ENCODE results near the gene SPDYE4. TPM values are rescaled to one million over a fixed set of nuclear protein-coding genes. Genes with fewer than 3 reads are reported as not detected.
A peak's percentile ranks its signal among the peaks of the same experiment; 100 is the strongest.

The SPDYE4 gene
- total RNA-seq, 1 donor from 2014 or later: not detected

DNA sequence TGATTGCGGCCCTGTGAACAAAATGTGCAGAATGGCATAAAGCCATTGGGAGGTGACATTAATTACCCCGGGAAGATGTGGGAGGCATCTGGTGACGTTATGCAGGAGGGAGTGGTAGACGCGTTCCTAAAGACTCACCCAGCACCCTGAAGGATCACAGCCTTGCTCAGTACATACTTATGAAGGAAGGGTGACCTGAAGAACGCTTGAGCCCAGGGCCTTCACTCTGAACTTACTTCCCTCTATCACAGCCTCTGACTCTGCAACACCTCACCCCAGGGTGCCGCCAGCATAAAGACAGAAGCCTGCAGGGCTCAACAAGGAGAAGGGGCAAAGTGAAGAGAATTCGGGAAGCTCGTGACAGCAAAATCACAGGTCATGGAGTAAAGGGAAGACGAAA lies 31.4 kb upstream of the SPDYE4 start:
- no peak for ATAC-seq
- no peak for DNase-seq
- intact Hi-C loops (cut with micrococcal nuclease): loop anchor here (10.0 kb wide), 1 partner anchor 375 kb away; no protein-coding TSS in a partner anchor

DNA sequence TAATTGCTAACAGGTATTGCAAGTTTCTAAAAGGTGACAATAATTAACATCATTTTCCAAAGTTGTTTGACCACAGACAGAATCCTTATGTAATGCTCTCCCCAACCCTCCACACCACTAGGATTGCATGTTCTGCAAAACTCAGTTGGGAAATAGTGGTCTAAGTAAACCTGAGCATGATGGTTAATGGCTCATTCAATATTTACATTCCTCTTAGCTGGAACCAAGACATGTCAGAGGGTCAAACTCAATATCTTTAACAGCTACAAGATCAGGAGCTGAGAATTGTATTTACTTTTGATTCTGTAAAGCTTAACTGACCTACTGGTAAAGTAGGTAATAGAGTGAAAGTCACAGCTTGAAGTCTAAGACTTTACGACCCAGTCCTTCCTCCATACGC lies 30.7 kb upstream of the SPDYE4 start:
- intact Hi-C loops (cut with micrococcal nuclease): loop anchor here (10.0 kb wide), 1 partner anchor 374 kb away; no protein-coding TSS in a partner anchor
- ATAC-seq (no peak), DNase-seq (no peak)

DNA sequence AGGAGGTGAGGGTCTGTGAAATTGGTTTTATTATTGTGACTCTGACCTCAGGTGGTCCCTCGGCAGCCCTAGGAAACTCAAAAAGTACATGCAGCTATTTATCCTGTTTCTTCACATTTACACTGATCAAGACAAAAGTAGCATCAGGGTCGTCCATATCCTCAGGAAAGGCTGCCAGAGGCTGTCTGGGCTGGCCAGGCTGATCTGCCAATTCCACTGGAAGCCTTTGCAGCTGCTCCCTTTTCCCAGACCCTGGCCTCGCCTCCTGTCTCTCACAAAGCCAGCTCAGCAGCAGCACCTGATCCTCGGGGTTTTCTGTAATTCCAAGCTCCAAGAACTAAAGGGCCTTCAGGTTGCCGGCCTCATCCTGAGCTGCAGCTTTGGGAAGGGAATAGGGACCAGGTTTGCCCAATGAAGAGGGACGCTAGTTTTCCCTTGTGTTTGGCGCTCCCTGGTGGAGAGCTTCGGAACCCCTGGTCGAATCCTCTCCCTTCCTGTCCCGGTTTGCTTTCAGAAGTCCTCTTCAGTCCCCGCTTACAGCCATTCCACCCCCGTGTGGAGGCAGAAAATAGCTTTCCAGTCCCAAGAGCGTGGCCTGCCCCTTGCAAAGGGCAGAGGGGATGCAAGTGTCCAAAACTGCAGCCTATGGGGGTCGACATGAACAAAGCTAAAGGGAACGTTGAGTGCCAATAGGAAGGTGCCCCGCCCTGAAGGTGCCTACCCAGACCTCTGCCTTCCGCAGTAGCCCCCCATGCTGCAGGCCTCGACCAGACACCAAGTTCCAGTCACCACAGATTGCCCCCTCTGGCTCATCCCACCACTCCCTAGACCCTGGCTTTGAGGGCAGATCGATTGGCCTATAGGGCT lies 27.4 kb upstream of the SPDYE4 start:
- intact Hi-C loops (cut with micrococcal nuclease): loop anchor here (10.0 kb wide), 1 partner anchor 371 kb away; no protein-coding TSS in a partner anchor
- peak; percentile 83 for DNase-seq
- peak; percentile 90 for ATAC-seq

DNA sequence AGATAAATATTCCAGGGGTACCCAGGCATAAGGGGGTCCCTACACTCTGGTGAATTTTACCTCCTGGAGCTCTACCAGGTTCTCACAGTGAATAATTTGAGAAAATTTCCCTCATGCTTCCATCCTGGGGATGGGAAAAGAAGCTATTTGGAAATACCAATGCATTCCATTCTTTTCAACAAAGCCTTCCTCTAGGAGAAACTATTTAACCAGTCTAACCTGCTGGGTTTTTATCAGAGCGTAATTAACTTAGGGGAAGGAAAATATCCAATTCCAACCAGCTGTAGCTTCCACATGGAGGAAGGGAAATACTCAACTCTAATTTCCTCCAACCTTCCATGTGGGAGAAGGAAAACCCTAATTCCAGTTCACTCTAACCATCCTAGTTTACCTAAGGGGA lies 23.8 kb upstream of the SPDYE4 start:
- ATAC-seq (no peak), DNase-seq (no peak)
- intact Hi-C loops (cut with micrococcal nuclease): loop anchor here (10.0 kb wide), 1 partner anchor 367 kb away; no protein-coding TSS in a partner anchor

DNA sequence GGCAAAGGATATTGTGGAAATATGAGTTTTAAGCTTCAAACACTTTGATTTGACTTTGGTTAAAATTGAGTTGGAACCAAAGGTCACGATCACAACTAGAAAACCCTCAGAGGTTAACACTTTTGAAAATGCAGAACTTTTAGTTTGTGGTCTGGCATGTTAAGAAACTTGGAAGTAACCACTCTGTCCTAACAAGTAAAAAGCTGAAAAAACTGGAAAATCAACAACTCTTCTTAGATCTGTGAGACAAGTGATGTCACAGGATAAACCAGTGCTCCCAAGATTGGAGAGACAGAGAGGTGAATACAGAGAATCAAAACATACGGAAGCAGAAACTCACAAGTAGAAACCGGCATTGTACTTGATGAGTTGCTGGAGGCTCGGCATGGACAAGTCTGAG lies 23.4 kb upstream of the SPDYE4 start:
- intact Hi-C loops (cut with micrococcal nuclease): loop anchor here (10.0 kb wide), 1 partner anchor 367 kb away; no protein-coding TSS in a partner anchor
- no peak for ATAC-seq
- no peak for DNase-seq

DNA sequence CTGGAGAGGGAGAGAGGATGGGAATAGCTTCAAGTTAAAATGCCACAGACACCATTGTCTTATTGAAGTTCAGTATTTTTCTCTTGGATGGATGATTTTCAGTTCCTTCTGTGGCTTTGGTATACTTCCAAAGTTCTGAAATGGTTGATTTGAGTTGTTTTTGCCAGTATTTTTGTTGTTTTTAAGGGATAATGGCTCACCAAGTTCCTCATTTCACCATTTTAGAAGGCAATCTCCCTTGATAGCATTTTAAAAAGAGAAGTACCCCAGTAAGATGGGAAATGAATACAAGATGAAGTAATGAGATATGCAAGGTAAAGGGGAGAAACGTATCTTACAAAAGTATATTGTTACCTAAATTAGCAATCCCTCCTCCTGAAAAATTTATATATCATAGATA lies 18.5 kb upstream of the SPDYE4 start:
- DNase-seq (no peak), ATAC-seq (no peak)
- intact Hi-C loops (cut with micrococcal nuclease): no loop called here

DNA sequence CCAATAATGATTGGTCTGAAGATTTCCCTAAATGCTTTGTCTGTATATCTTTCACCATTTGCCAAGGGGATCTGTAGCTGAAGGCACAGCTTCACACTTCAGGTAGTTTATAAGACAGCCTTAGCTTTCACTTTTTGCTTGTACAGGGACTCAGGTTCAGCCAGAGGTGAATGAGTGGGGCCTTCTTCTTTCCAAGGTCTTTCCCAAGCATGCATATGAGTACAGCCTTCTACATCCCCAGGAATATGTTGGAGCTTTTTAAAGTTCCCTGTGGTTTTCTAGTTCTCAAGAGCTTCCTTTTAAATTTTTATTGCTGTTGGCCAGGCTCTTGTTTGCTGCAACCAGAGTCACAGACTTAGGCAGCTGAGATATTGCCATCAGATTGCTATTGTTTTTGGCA lies 17.9 kb upstream of the SPDYE4 start:
- no peak for ATAC-seq
- intact Hi-C loops (cut with micrococcal nuclease): no loop called here
- DNase-seq: no peak

DNA sequence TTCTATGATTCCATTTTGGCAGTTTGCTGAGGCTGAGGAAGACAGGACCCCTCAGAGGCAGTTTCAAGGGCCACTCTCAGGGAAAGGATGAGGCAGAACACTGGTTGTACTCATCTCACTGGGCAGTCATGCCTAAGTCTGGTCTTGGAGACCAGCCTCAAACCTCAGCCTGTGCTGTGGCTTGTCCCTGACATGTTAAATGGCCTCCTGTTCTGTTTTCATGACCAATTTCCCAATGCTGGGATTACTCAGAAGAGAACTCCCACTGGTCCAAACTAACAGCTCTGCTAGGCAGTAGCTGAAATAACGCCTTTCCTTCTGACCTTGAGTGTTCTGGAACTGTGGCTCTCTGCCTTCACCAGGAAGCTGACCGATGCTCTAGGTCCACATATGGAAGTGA lies 8.4 kb upstream of the SPDYE4 start:
- DNase-seq (no peak), ATAC-seq (no peak)
- intact Hi-C loops (cut with micrococcal nuclease): no loop called here

DNA sequence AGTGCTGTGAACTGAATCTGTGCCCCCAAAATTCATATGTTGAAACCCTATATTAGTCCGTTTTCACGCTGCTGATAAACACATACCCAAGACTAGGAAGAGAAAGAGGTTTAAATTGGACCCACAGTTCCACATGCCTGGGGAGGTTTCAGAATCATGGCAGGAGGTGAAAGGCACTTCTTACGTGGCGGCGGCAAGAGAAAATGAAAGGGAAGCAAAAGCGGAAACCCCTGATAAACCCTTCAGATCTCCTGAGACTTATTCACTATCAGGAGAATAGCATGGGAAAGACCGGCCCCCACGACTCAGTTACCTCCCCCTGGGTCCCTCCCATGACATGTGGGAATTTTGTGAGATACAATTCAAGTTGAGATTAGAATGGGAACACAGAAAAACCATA lies 3.7 kb upstream of the SPDYE4 start:
- intact Hi-C loops (cut with micrococcal nuclease): no loop called here
- ATAC-seq (no peak), DNase-seq (no peak)

DNA sequence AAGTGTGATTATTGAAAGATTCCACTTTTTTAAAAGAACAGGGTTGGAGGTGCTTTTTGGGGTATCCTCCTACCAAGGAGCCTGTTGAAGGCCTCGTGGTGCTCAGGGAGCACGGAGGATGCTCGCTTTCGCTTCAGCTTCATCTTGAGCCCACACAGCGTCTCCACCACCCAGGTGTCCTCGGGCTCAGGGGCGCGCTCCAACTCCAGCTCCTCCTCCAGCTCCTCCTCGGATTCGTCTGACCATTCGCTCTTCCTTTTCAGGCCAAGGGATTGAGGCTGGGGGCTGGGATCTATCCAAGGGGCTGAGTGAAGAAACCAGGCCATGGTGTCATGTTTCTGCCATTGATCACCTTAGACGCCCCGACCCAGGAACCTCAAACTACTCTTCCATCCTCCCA lies 1.2 kb downstream of the SPDYE4 start:
- DNase-seq (no peak), ATAC-seq (no peak)
- intact Hi-C loops (cut with micrococcal nuclease): no loop called here

DNA sequence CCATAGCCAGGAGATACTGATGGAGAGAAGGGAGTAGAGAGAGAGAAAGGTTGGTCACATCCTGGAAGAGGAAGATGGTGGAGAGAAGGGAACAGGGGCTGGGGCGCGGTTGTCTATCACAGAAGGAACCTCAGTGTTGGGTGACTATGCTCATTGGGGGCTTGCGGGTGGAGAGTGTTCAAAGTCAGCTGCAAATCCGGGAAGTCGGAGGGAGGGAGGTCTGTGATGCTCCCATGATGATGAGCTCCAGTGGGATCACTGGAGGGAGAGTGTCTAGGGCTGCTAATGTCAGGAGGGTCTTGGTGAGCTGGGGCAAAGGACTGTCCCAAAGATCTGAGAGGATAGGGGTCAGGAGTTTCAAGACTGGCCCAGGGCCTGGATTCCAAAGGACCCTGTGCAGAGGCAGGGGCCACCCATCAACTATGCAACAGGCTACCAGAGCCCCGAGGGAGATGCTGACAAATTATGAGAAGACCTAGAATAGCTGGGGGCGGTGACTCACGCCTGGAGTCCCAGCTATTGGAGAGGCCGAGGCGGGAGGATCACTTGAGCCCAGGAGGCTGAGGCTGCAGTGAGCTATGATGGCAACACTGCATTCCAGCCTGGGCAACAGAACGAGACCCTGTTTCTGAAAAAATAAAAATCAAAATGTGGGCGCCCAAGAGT lies 2.6 kb downstream of the SPDYE4 start:
- no peak for DNase-seq
- ATAC-seq: no peak
- intact Hi-C loops (cut with micrococcal nuclease): no loop called here

DNA sequence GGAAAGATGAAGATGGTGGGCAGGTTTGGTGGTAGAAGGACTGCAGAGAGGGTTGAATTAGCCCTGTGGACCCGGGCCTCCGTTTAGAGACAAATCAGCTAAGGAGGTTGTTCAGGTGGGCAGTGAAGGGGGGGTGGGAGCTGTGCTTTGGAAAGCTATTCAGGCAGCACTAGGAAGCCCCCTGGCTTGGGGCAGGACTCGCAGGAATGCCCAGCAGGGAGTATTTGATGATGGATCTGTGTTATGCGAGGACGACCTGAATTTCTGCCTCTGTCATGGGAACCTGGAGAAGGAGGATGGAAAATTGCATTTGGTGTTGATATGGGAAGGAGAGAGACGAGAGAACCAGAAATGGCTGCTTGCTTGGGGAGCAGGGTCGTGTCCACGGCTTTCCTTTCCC lies 3.5 kb downstream of the SPDYE4 start:
- intact Hi-C loops (cut with micrococcal nuclease): no loop called here
- DNase-seq: no peak

DNA sequence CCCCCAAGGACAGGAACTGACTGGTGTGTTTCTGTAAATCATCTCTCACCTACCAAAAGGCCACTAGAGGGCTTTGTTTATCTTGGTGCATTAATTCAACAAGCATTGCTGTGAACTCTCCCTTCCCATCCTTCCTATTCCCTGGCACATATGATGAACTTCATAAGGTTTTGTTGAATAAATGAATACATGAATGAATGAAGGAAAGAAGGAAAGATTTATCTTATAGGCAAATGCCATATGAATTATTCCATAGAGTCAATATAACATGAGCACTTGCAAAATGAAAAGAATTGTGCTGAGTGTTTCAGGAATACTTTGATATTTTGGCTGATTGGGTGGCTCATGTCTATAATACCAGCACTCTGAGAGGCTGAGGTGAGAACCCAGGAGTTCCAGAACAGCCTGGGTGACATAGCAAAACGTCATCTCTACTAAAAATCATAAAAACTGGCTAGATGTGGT lies 4.3 kb downstream of the SPDYE4 start:
- intact Hi-C loops (cut with micrococcal nuclease): no loop called here
- ATAC-seq (no peak), DNase-seq (no peak)

More for the DNA sequence above, 3.5 kb downstream of the SPDYE4 start:
- no peak for ATAC-seq

DNA sequence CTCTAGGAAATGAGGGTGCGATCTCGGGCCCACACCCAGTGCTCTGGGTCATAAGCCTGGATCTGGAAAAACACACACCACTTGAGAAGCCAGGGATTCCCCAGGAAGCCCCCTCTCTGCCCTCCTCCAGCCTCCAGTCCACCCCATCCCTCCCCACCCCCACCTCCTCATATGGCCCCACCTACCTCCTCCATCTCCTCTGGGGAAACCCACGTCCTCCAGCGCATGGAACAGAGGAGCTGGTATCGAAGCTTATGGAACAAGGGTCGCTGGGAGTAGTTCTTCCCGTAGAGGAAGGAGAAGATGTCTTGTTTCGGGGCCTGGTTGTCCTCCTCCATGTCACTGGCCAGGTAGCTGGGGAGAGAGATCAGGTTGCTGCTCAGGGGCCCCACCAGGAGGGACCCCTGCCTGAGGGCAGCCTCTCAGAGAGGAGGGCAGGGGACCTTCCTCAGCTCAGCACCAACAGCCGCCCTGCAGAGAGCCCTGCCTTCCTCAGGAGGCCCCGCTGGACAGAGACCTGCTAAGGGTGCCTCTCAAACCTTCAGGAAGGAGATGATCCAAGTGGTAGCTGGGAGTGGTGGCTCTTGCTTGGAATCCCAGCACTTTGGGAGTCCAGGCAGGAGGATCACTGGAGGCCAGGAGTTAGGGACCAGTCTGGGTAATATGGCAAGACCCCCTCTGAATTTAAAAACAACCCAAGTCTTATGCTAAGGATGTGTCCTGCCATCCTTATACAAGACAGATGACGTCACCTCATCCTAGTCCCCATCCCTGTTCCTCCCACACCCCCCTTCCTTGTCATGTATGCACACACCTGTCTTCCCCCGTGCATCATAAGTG lies 5.0 kb downstream of the SPDYE4 start:
- intact Hi-C loops (cut with micrococcal nuclease): no loop called here
- ATAC-seq (no peak), DNase-seq (no peak)

DNA sequence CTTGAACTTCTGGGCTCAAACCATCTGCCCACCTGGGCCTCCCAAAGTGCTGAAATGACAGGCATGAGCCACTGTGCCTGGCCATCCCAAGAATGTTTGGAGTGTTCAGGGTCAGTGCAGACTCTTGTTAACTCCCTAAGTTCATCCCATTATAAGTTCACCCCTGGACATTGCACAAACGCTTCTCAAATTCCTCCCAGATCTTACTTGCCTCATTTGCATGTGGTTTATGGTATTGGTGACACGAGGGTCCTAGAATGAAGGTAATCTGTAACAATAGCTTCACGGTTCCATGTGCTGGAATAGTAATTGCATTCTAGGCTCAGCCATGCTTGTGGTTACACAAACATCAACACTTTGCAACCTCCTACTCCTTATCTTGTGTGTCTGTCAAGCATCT lies 8.7 kb downstream of the SPDYE4 start:
- no peak for DNase-seq
- no peak for ATAC-seq
- intact Hi-C loops (cut with micrococcal nuclease): loop anchor here (5.0 kb wide), 1 partner anchor 167 kb away; no protein-coding TSS in a partner anchor

DNA sequence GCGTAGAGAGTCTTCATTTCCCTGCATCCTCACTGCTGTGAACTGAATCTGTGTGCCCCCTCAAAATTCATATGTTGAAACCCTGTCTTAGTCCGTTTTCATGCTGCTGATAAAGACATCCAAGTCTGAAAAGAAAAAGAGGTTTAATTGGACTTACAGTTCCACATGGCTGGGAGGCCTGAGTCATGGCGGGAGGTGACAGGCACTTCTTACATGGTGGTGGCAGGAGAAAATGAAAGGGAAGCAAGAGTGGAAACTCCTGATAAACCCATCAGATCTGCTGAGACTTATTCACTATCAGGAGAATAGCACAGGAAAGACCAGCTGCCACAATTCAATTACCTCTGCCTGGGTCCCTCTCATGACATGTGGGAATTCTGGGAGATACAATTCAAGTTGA lies 10.6 kb downstream of the SPDYE4 start:
- no peak for DNase-seq
- ATAC-seq: no peak
- intact Hi-C loops (cut with micrococcal nuclease): loop anchor here (5.0 kb wide), 1 partner anchor 165 kb away; no protein-coding TSS in a partner anchor

DNA sequence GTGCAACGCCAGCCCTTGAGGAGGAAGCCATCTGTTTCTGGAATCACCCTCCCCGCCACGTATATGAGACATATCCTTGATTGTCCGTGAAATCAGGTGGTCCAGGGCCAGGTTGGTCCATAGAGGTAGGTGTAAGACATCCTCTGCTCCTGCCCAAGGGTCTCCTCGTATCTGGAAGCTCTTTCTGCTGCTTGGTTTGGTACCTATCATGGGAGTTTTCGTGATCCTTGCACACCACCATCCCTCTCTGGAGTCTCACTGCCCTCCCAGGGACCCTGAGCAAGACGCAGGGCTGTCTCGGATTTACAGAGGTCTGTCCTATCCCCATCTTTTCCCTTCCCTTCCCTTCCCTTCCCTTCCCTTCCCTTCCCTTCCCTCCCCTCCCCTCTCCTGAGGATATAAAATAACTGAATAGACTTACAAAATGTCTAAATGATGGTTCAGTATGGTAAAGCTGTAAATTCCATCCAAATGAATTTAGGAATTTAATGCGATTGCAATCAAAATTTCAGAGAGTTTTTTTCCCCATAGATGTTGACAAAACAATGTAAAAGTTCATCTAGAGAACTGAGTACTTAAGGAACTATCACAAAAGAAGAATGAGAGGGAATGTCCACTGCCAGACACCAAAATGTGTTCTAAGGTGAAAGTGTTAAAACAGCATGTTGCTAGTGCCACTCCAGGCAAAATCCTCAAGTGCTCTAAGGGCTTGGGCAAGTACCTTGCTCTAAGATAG lies 11.7 kb downstream of the SPDYE4 start:
- no peak for ATAC-seq
- intact Hi-C loops (cut with micrococcal nuclease): loop anchor here (5.0 kb wide), 1 partner anchor 164 kb away; no protein-coding TSS in a partner anchor
- no peak for DNase-seq

All from left ventricle myocardium superior (tissue), 1 donor.